NCI-H2227 treated with DMSO at 0.1 percent for 48 hours (cell line): ENCODE measurements around the gene ABCB1.

ENCODE experiments used
- DNase-seq: peaks from one replicate; lab custom pipeline; 2025; lab: John Stamatoyannopoulos, UW

ABCB1 gene

DNA sequence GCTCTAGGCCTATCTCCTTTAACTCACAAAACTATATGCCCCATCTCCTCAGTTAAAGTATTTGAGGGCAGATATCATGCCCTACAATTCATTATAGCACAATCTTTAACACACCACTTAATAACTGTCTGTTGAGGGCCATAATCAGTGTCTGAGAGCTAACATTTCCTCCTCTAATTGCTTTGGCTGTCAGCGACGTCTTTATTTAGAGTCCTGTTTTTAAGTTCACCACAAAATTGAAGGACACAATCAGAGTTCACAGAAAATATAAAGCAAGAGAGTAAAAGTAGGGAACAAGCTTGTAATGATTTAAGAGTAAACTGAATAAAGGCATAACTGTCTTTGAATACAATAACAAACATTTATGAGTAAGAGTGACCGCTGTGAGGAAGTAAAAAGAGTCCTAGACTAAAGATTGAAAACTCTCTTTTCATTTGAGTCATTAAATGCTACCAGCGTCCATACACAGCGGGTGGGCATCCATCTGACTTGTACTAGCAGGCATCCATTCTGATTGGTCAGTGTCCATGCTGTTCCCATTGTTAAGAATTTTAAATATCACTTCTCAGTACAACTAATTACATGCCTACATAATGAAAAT, 86.8 kb downstream of the ABCB1 start:
- no peak for DNase-seq

DNA sequence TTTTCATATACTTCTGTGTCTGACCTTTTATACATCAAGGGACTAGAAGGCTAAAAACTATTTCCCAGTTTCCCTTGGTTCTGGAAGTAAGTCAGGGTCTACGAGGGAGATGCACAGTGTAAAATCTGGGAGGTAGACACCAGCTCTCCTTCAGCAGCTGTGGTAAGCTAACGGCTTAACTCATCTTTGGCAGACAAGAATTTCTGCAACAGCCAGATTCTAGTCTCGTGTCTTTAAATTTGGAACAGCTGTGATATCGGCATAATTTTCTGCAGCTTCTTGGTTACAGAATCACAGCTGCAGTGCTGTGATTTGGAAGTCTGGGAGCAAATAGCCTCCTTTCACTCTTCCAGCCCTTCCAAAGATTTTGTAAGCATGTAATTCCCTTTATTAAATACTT, 87.8 kb downstream of the ABCB1 start:
- DNase-seq: no peak

DNA sequence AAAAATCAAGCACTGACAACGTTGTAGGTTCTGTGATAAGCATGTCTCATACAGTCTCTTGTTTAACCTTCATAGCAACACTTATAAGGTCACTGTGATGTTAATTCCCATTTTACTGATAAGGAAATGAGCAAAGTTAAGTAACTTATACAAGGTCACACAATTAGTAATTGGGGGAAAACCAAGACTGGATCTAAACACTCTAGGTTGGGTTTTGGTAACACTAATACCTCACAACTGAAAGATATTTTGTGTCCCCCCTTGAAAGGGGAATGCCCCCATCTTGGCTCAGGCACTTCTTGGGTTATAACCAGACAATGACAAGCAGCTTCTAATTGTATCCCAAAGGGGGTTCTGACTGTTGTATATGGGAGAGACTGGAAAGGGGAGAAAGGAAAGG, 89.2 kb downstream of the ABCB1 start:
- DNase-seq: no peak

DNA sequence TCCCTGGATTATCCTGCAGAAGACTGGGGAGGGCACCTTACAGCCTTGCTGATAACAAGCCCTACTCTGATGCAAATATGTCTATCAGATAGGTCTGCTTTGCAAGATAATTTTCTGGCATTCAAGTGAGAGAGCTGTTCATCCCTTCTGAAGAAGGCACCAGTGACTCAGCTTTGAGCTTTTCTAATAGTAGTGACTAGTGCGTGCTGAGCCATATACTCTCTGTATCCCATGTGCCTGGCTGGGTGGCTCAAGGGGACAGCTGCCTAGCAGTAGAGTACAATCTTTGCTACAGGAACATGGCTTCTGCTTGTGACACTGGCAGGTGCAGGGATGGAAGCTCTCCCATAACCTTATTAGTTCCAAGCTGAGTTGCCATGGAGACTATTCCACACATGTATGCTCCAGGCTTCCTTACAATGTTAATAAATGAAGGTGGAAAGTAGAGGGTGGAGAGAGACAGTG, 90.2 kb downstream of the ABCB1 start:
- DNase-seq: no peak

DNA sequence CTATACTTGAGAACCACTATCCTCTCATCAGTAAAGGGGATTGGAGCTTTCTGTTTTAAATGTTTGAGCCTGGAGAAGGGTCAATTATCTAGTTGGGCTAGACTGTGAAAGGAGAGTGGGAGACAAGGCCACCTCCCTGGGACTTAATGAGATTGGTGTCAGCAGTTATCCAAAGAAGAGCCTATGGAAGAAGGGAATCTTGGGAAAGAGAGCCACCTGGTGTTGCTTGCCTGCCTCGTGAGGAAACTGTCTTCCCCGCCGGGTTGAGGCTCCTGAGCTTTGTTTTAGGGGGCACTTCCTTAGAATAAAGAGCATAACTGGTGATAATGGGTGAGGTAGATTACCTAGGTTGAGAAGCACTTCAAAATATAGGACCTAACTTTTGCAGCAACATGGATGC, 93.2 kb downstream of the ABCB1 start:
- no peak for DNase-seq

DNA sequence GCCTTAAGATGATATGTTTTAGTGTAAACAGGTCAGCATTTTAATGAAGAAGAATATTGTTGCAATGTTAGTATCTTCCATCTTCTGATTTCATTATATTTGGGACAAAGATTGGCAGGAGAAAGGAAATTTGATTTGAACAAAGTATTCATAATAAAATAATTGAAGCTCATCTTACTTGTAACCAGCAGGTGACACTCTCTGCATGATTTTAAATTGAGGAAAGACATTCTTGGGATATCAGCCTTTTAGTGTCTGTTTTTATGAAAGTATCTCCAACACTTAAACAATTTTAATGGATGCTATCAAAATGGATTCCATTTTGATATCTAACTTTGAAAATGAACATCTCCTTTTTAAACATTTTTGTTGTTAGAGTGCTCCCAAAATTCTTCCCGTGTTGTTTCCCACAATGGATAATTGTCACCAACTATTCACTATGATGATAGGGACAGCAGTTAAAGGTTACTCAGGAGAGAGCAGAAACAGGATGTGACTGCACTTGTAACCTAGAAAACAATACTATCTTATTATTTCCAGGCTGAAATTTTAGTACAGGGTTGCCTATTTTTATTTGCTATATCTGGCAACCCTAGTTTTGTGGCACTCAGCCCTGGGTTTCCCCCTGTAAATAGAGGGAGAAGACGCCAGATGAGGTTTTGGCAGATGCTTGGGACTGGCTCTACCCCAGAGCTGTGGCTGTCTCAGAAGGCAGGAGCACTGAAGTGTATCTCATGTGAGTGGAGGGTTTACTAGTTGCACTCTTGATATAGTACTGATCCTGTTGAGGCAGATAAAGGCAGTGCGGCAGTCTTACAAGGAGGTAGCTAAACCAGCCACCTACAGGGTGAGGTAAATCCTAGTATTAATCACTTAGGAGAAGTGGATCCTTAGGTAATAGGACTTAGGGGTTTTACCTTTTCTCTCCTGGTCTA, 94.2 kb downstream of the ABCB1 start:
- DNase-seq: no peak

DNA sequence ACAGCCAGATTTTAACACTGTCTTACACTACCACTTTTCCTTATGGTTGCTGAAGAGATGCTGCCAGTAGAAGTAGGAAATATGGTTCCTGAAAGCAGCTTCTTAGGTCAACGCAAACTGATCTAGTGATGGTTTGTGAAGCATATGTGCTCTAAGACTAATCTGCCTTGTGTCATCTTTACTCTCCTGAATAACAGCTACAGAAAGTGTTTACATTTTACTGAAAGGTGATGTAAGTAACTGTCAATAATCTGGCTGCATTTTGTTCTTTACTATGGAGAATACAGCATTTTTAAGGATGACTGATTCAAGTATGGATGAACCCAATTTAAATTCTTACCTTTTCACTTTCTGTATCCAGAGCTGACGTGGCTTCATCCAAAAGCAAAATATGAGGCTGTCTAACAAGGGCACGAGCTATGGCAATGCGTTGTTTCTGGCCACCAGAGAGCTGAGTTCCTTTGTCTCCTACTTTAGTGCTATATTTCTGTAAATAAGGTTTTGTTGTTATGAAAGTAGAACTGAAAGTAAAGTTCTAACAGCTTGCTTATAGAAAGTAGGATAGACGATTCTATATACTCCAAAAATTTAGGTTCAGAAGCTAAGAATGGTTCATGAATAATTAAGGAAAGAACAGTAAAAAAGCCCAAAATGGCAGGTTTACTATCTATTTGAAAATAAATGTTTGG, 95.0 kb downstream of the ABCB1 start:
- DNase-seq: no peak

DNA sequence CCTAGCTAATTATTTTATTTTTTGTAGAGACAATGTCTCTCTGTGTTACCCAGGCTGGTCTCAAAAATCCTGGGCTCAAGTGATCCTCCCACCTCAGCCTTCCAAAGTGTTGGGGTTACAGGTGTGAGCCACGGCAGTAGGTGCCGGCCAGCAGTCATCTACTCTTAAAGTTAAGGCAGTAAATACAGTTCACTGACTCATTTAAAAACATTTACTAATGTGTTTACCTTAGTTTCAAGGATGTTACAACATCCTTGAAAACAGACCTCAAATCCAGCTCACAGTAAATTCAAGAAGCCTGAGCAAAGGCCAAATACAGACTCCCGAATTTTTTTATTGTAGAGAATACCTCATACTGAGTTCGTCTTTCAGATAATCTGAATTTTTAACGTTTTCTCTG, 95.6 kb downstream of the ABCB1 start:
- no peak for DNase-seq

DNA sequence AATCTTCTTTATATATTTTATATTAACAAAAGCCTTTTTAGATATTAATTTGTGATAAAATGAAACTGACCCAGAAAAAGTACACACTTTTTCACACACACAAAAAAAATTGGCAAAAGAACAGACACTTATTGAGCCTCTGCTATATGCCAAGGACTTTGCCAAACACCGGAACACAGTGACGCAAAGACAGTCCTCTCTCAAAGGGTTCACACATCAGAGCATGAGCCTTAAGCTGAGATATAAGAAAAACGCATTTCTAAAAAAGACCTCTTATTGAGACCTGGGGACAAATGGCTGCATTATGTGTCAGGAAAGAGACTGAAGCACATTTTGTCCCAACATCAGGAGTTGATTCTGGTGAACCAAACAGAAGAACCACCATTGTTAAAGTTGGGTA, 101.2 kb downstream of the ABCB1 start:
- DNase-seq: no peak

DNA sequence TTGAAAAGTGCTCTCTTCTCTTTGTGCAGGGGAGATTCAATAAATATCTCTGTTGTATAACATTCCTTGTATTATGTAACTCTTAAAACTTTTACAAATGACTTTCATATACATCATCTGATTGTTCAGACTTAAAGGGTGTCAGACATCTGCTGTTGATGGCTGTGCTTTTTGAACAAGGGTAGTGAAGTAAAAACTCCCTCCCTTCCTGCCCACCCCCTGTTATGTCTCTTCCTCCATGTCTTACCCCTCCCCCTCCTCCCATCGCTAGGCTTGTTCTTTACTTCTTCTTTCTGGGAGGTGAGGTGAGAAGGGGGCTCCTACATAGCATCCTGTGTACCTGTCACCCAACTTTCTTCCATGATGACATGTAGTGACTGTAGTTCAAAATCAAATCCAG, 101.8 kb downstream of the ABCB1 start:
- no peak for DNase-seq

DNA sequence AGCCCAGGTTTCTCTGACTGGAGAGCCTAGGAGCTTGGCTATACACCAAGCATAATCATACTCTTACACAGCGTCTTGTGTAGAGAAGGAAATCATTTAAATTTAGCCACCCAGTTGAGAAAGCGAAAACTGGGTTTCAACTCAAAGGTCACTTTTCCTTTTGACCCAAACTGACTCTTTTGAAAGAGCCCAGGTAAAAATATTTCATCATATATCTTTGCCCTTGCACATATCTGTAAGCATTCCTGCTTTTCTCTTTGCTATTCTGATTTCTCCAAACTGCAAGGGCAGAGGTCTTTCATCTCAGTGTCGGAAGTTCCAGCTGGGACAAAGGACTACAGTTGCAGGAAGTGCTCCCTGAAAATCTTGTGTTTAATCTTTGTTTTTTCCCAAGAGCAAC, 103.2 kb downstream of the ABCB1 start:
- DNase-seq: no peak

DNA sequence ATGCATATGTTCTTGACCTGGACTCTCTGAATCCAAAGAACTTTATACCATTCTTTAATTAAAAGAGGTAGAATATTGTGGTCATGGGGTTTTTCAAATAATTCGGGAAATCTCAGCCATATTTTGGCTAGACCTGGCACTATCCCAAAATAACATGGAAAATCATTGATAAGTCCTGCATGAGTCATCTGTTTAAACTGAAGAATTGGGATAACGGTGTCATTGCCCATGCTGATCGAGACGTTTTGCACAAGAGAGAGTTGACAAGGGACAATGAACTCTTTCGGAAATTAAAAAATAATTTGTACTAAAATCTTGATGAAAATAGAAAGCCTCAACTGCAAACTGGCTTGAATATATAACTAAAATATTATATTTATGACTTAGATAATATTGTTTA, 105.3 kb downstream of the ABCB1 start:
- no peak for DNase-seq

DNA sequence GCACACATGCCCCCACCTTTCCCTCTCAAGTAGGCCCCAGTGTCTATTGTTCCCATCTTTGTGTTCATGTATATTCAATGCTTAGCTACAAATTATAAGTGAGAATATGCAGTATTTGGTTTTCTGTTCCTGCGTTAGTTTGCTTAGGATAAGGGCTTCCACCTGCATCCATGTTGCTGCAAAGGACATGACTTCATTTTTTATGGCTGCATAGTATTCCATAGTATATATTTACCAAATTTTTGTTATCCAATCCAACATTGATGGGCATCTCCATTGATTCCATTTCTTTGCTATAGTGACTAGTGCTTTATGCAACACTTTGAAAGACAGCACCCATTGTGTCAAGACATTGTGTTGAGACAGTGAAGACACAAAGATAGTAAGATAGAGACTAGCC, 106.2 kb downstream of the ABCB1 start:
- no peak for DNase-seq

DNA sequence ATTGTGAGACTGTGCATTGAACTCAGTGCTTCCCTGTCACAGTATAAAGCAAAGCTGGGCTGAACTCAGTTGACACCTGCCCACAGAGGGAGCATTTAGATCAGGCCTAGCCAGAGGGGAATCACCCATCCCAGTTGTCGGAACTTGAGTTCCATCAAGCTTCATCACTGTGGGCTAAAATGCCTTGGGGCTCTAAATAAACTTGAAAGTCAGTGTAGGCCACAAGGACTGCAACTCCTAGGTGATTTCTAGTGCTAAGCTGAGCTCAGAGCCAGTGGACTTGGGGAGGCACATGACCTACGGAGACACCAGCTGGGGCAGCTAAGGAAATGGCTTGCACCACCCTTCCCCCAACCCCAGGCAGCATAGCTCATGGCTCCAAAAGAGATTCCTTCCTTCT, 117.6 kb downstream of the ABCB1 start:
- no peak for DNase-seq

DNA sequence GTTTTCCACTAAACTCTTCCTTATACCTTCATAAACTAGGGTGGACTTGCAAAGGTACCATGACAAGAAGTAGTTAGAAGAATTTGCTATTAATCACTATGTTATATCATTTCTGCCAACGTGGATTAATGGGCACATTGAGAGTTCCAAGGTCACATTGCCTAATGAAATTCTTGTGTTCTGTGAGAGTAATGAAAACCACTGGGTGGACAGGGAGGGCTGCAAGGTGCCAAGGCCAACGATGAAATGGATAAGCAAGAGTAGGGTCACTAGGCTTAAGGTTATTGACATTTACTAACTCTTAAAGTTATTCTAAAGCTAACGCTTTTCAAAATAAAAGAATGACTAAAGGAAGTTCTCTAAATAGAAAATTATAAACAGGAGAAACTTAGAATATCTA, 118.6 kb downstream of the ABCB1 start:
- no peak for DNase-seq

DNA sequence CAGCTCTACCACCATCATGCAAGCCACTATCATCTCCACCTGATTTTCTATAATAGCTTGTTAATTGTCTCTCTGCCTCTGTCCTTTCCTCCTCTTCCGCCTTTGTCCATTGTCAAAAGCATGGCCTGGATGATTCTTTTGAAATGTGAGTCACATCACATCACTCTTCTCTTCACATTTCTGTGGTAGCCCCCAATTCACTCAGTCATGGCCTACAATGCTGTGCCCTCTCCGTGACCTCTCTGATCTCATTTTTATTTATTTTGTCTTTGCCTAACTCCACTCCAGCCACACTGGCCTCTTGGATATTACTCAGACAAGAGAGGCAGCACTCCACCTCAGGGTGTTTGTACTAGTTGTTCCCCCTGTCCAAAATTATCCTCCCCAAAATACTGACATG, 120.3 kb downstream of the ABCB1 start:
- DNase-seq: no peak

DNA sequence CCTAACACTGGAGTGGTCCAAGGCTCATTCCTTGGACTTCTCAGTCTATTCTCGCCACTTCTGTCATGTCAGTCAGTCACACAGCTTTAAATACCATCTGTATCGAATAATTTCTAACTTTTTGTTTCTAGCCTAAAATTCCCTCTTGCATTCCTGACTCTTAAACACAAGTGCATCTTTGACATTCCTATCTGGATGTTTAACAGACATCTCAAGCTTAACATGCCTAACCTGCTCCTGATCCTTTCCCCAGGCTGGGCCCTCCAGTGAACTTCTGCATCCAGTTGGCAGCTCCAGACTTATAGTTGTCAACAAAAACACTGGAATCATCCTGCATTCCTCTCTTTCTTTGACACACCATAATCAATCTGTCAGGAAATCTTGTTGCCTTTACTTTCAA, 120.7 kb downstream of the ABCB1 start:
- DNase-seq: no peak

DNA sequence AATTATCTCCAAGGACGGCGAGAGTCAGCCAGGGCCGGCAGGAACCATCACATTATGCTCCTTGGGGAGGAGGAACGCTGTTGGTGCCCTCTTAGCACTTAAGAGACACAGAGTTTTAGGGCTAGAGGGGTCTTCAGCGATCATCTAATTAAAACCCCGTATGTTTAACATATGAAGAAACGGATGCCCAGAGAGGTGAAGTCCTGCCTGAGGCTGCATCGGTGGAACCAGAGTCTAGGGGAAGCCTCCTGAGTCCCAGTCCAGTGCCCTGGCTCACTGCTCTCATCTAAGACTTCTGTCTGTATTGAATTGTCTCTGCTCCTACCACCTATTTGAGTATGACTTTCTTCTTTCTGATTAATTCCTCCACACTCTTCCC, 124.5 kb downstream of the ABCB1 start:
- no peak for DNase-seq

DNA sequence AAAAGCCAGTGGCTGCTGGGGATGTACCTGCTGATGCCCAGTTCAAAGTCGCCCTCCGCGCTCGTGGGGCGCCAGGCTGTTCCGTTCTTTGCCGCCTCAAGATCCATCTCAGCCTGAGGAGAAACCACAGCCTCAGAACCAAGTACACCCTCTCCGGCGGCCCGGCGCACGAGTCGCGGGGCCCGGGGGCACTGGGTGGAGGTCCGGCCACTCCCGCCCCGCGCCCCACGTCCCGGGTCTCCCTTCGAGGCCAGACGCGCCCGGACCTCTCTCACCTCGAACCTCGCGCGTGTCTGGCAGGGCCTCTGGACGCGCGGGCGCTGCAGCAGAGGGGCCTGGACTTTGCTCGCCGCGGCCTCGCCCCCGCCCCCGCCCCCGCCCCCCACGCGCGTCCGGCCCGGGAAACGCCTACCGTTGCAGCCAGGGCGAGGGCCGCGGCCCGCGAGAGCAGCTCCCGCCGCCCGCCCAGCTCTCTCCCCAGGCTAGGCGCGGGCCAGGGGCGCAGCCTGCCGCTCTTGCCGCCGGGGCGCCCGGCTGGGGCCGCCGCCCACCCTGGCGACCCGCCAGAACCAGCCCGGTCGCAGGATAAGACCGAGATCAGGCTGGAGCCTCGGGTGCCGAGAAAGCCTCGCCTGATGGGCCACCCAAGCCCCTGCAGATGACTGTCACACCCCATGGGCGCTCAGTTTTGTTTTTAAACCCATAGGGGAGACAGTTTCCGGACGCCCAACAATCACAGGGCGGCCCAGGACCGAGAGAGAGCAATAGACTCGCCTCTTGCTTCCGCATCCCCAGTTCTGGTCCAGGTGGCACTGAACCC, 125.1 kb downstream of the ABCB1 start, which contains the start of gene ABCB4:
Gene ABCB4, minus strand, starts transcription at position 322 of the 820 bp plus-strand sequence. Its CDS starts 215 bp downstream, at position 107.
- no peak for DNase-seq

DNA sequence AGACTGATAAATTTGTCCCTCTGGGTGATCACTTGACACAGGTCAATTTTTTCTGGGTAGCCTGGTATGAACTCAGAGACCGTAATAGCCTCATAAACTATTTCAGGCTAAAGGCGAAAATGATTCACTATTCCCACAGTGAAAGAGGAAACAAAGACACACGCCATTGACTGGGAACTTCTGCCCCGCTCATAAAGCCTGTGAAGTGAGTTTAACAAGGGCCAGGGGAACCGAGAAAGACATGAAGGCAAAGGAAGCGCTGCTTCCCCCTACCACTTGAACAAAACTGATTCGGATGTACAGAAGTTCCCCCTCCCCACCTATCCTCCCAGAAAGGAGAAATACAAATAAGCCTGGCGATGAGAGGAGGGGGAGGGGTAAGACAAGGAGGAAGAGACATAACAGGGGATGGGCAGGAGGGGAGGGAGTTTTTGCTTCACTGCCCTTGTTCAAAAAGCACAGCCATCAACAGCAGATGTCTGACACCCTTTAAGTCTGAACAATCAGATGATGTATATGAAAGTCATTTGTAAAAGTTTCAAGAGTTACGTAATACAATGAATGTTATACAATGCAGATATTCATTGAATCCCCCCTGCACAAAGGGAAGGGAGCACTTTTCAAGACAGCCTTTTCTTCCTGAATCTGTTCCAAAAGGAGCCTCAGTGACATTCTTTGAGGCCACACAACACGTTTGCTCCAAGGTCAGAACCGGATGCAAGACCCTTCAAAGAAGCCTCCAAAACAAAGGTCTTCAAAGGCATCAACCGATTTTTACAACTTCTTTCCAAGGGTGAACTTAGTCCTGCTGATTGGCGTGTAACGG, 125.9 kb downstream of the ABCB1 start:
- DNase-seq: no peak

DNA sequence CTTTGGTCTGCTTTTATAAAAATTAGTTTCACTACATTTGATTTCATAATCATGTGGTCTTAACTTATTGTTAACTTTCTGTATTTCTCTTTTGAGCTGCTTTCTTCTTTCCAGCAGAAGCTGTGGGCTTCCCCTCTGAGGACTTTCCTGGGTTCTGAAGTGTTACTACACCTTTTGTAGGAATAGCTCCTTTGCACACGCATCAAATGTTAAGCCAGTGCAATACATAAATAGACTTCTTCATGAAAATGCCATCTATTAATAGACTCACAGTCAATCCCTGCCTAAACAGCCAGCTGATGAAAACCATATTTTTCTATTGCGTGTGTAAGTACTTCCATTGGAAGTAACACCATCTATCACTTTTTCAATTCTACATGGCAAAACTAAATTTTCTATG, 126.7 kb downstream of the ABCB1 start:
- DNase-seq: no peak
